Trophoblast cell (in vitro differentiated cells and primary cell): ENCODE data around the gene RAD51B.

Source experiments
- DNase-seq, 2 donors: peaks; one replicate each; pipeline ENCODE4 v3.0.0-alpha.2; 2016
- H2AFZ ChIP-seq: 2 replicates; pipeline ENCODE4 v1.6.1; 2013; ENCODE audit warnings: low read length, moderate library complexity, mild to moderate bottlenecking; ENCODE audit not compliant: insufficient read depth, poor library complexity
- H2AK5ac ChIP-seq: 2 replicates; pipeline ENCODE4 v1.6.1; 2013; ENCODE audit warnings: mild to moderate bottlenecking, low read length
- H2BK120ac ChIP-seq: 2 replicates; pipeline ENCODE4 v1.6.1; 2013; ENCODE audit warnings: low read length, mild to moderate bottlenecking, moderate library complexity; ENCODE audit not compliant: insufficient read depth, poor library complexity
- H2BK12ac ChIP-seq: 2 replicates; pipeline ENCODE4 v1.6.1; 2013; ENCODE audit warnings: mild to moderate bottlenecking, low read length, moderate library complexity
- H2BK5ac ChIP-seq: 2 replicates; pipeline ENCODE4 v1.6.1; 2013; ENCODE audit warnings: low read length, low read depth, moderate library complexity, mild to moderate bottlenecking; ENCODE audit not compliant: poor library complexity
- H3K14ac ChIP-seq: 2 replicates; pipeline ENCODE4 v1.6.1; 2013; ENCODE audit warnings: mild to moderate bottlenecking, low read length
- H3K18ac ChIP-seq: 2 replicates; pipeline ENCODE4 v1.6.1; 2013; ENCODE audit warnings: mild to moderate bottlenecking, low read length
- H3K23ac ChIP-seq: 2 replicates; pipeline ENCODE4 v1.6.1; 2013; ENCODE audit warnings: low read length
- H3K27ac ChIP-seq: 2 replicates; pipeline ENCODE4 v1.5.1; 2013; ENCODE audit warnings: low read depth, mild to moderate bottlenecking, inconsistent platforms, low read length, moderate library complexity
- H3K27me3 ChIP-seq: 2 replicates; pipeline ENCODE4 v1.6.1; 2013; ENCODE audit warnings: inconsistent platforms, mild to moderate bottlenecking, low read length, moderate library complexity; ENCODE audit not compliant: insufficient read depth
- H3K36me3 ChIP-seq, 2 experiments: 1 replicate in 1 of 2; 2 replicates in 1 of 2; pipeline ENCODE4 v1.6.1; 2013; ENCODE audit warnings: low read length in 2 of 2, mild to moderate bottlenecking in 2 of 2, moderate library complexity in 1 of 2; ENCODE audit not compliant: insufficient read depth in 2 of 2, control insufficient read depth in 1 of 2
- H3K4ac ChIP-seq: 2 replicates; pipeline ENCODE4 v1.6.1; 2013; ENCODE audit warnings: low read depth, mild to moderate bottlenecking, low read length, moderate library complexity
- H3K4me1 ChIP-seq, 2 experiments: 1 replicate in 1 of 2; 2 replicates in 1 of 2; pipeline ENCODE4 v1.6.1; 2013; ENCODE audit warnings: low read length in 2 of 2, mild to moderate bottlenecking in 2 of 2, moderate library complexity in 1 of 2; ENCODE audit not compliant: insufficient read depth in 2 of 2, control insufficient read depth in 1 of 2
- H3K4me2 ChIP-seq: 2 replicates; pipeline ENCODE4 v1.6.1; 2013; ENCODE audit warnings: inconsistent platforms, mild to moderate bottlenecking, low read length, moderate library complexity
- H3K4me3 ChIP-seq: 2 replicates; pipeline ENCODE4 v1.5.1; 2013; ENCODE audit warnings: mild to moderate bottlenecking, low read depth, low read length, inconsistent platforms
- H3K79me1 ChIP-seq: one replicate; pipeline ENCODE4 v1.6.1; 2013; ENCODE audit warnings: low read length
- H3K79me2 ChIP-seq: 2 replicates; pipeline ENCODE4 v1.6.1; 2013; ENCODE audit warnings: low read length, mild to moderate bottlenecking; ENCODE audit not compliant: control insufficient read depth, insufficient read depth, poor library complexity
- H3K9ac ChIP-seq: 2 replicates; pipeline ENCODE4 v1.6.1; 2013; ENCODE audit warnings: mild to moderate bottlenecking, low read length
- H3K9me3 ChIP-seq: 2 replicates; pipeline ENCODE4 v1.6.1; 2013; ENCODE audit warnings: low read depth, mild to moderate bottlenecking, control low read depth, inconsistent platforms, low read length; ENCODE audit not compliant: insufficient read depth
- H4K12ac ChIP-seq: 2 replicates; pipeline ENCODE4 v1.6.1; 2013; ENCODE audit warnings: low read depth, mild to moderate bottlenecking, low read length, moderate library complexity
- H4K8ac ChIP-seq: 2 replicates; pipeline ENCODE4 v1.6.1; 2013; ENCODE audit warnings: low read depth, mild to moderate bottlenecking, low read length, moderate library complexity
- H4K91ac ChIP-seq: one replicate; pipeline ENCODE4 v1.6.1; 2013; ENCODE audit warnings: low read depth, mild to moderate bottlenecking, low read length, moderate library complexity
- WGBS: extraction: QIAGEN DNeasy Blood & Tissue Kit; methylation state at CpG from one replicate; pipeline ENCODE4 v1.1.7; 2013; ENCODE audit warnings: missing lambda C conversion rate; ENCODE audit not compliant: insufficient read length, insufficient coverage; ENCODE audit errors: extremely low coverage; 5-methylcytosine and 5-hydroxymethylcytosine counted together

The RAD51B gene

GRCh38 chr14:68131907-68132306 lies 312.3 kb downstream of the RAD51B start:
- Histone ChIP-seq H3K27ac (peak overlapping the region; percentile 47), H3K18ac (no peak overlapping the region), H3K79me1 (peaks cover 12% of the 10 kb centered on the region), H4K12ac (no peak overlapping the region), H3K27me3 (no peaks in the 10 kb centered on the region), H3K4me2 (no peak overlapping the region), H3K4me1 (peaks cover 0 to under 1% of the 10 kb centered on the region in 2 experiments), H2AK5ac (no peak overlapping the region), H3K9ac (no peak overlapping the region), H3K4ac (no peak overlapping the region), H3K79me2 (peaks cover 1% of the 10 kb centered on the region), H2AFZ (no peak overlapping the region), H3K9me3 (no peaks in the 10 kb centered on the region), H3K4me3 (no peak overlapping the region), H3K23ac (no peak overlapping the region), H3K36me3 (no peaks in the 10 kb centered on the region), H4K8ac (peak overlapping the region; percentile 28), H2BK5ac (no peak overlapping the region), H2BK12ac (peak overlapping the region; percentile 84), H4K91ac (peak overlapping the region; percentile 62), H3K14ac (no peak overlapping the region), H2BK120ac (no peak overlapping the region)
- DNase-seq, result no peak

GRCh38 chr14:68132563-68133121 lies 313.1 kb downstream of the RAD51B start:
- H2AK5ac ChIP-seq, result peak overlapping the region; percentile 54
- H3K4me2 ChIP-seq, result no peak overlapping the region
- H3K9me3 ChIP-seq, result no peaks in the 10 kb centered on the region
- H4K12ac ChIP-seq, result no peak overlapping the region
- H3K18ac ChIP-seq, result no peak overlapping the region
- peak overlapping the region; percentile 37 for H4K91ac ChIP-seq
- H3K79me2 ChIP-seq, result peaks cover 3% of the 10 kb centered on the region
- H3K4me1 ChIP-seq, result peaks cover 2% of the 10 kb centered on the region in 2 experiments
- H3K4ac ChIP-seq, result no peak overlapping the region
- no peak overlapping the region for H3K27ac ChIP-seq
- peak overlapping the region; percentile 69 for H2BK12ac ChIP-seq
- H3K79me1 ChIP-seq, result peaks cover 13% of the 10 kb centered on the region
- H2BK120ac ChIP-seq, result peak overlapping the region; percentile 63
- no peak for DNase-seq
- H3K4me3 ChIP-seq, result no peak overlapping the region
- no CpG with 5 or more reads among the region's 1 CpG for WGBS
- no peaks in the 10 kb centered on the region for H3K36me3 ChIP-seq
- peak overlapping the region; percentile 68 for H2BK5ac ChIP-seq
- H3K27me3 ChIP-seq, result no peaks in the 10 kb centered on the region
- H3K23ac ChIP-seq, result no peak overlapping the region
- H3K9ac ChIP-seq, result no peak overlapping the region
- H4K8ac ChIP-seq, result peak overlapping the region; percentile 54
- peak overlapping the region; percentile 56 for H3K14ac ChIP-seq
- H2AFZ ChIP-seq, result no peak overlapping the region

GRCh38 chr14:68133856-68134255 lies 314.3 kb downstream of the RAD51B start:
- Histone ChIP-seq H2AFZ (no peak overlapping the region), H3K14ac (no peak overlapping the region), H3K4me1 (peaks cover 2% of the 10 kb centered on the region in 2 experiments), H2AK5ac (no peak overlapping the region), H4K91ac (peak overlapping the region; percentile 32), H3K27me3 (no peaks in the 10 kb centered on the region), H2BK120ac (no peak overlapping the region), H3K79me2 (peaks cover 3% of the 10 kb centered on the region), H3K36me3 (no peaks in the 10 kb centered on the region), H3K79me1 (peaks cover 10% of the 10 kb centered on the region), H3K4me3 (no peak overlapping the region), H3K27ac (no peak overlapping the region), H3K9me3 (no peaks in the 10 kb centered on the region), H2BK5ac (no peak overlapping the region), H2BK12ac (peak overlapping the region; percentile 37), H3K23ac (no peak overlapping the region), H3K18ac (no peak overlapping the region), H4K8ac (no peak overlapping the region), H3K4ac (no peak overlapping the region), H3K4me2 (no peak overlapping the region), H4K12ac (no peak overlapping the region), H3K9ac (no peak overlapping the region)
- WGBS, result no CpG with 5 or more reads among the region's 4 CpGs
- DNase-seq, result no peak

GRCh38 chr14:68135028-68135427 lies 315.4 kb downstream of the RAD51B start:
- Histone ChIP-seq H3K9ac (no peak overlapping the region), H3K27ac (peak overlapping the region; percentile 19), H2AK5ac (no peak overlapping the region), H2BK120ac (peak overlapping the region; percentile 76), H3K4me3 (no peak overlapping the region), H3K79me2 (peaks cover 3% of the 10 kb centered on the region), H3K36me3 (no peaks in the 10 kb centered on the region), H3K4me2 (no peak overlapping the region), H4K12ac (no peak overlapping the region), H2AFZ (no peak overlapping the region), H2BK12ac (no peak overlapping the region), H2BK5ac (no peak overlapping the region), H3K23ac (no peak overlapping the region), H4K8ac (no peak overlapping the region), H3K27me3 (no peaks in the 10 kb centered on the region), H4K91ac (no peak overlapping the region), H3K9me3 (no peaks in the 10 kb centered on the region), H3K14ac (no peak overlapping the region), H3K18ac (no peak overlapping the region), H3K4ac (no peak overlapping the region), H3K79me1 (peaks cover 16% of the 10 kb centered on the region), H3K4me1 (peaks cover 7 to 9% of the 10 kb centered on the region in 2 experiments)
- WGBS, result no CpG with 5 or more reads among the region's 3 CpGs
- no peak for DNase-seq
